BE2C (cell line): ENCODE results near the gene CIBAR2.
A peak's percentile ranks its signal among the peaks of the same experiment; 100 is the strongest.
"Not testable (repeated sequence)": the region's sequence is repeated elsewhere in the genome, so short reads cannot be mapped to it uniquely, and the experiment has no call there.

ENCODE experiments used
- DNase-seq: peaks from one replicate; pipeline ENCODE4 v3.0.0-alpha.2; 2020
- H3K27me3 ChIP-seq: fragments of 250-450 bp; sonication (Bioruptor Pico); 2 replicates; pipeline ENCODE4 v1.5.1; 2020; ENCODE audit warnings: mild to moderate bottlenecking
- H3K36me3 ChIP-seq: fragments of 250-450 bp; sonication (Bioruptor Pico); 2 replicates; pipeline ENCODE4 v1.5.1; 2020; ENCODE audit warnings: mild to moderate bottlenecking
- H3K4me1 ChIP-seq: fragments of 250-450 bp; sonication (Bioruptor Pico); 2 replicates; pipeline ENCODE4 v1.5.1; 2020
- H3K4me3 ChIP-seq: 2 replicates; pipeline ENCODE4 v1.5.1; 2011; ENCODE audit warnings: low read depth, low read length
- H3K9me3 ChIP-seq: fragments of 250-450 bp; sonication (Bioruptor Pico); 2 replicates; pipeline ENCODE4 v1.5.1; 2020
- CTCF ChIP-seq: IDR thresholded peaks from 2 replicates; pipeline ENCODE4 v1.5.1; 2012; ENCODE audit warnings: mild to moderate bottlenecking, low read depth, low read length

Gene CIBAR2

GRCh38 chr16:85126705-85127378 lies 14.6 kb upstream of the CIBAR2 start:
- Histone ChIP-seq H3K4me3 (no peak overlapping the region), H3K36me3 (no peaks in the 10 kb centered on the region), H3K27me3 (no peaks in the 10 kb centered on the region), H3K9me3 (no peaks in the 10 kb centered on the region), H3K4me1 (peaks cover 6% of the 10 kb centered on the region)
- DNase-seq: peak; percentile 50
- TF ChIP-seq CTCF: no peak

DNA sequence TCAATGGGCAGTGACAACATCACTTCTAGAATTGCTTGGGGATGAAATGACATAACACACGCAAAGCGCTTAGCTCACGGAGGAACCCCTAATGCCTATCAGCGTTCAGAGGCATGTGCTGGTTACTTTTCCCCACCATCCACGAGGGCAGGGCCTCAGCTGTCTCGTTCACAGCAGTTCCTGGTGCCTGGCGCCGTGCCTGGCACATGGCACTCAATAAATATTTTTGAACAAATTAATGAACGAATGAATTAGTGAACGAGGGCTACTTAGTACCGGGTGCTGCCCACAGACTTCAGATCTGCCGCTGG lies 14.1 kb upstream of the CIBAR2 start:
- H3K27me3 ChIP-seq: no peaks in the 10 kb centered on the region
- H3K4me1 ChIP-seq: peaks cover 6% of the 10 kb centered on the region
- TF ChIP-seq CTCF: no peak
- H3K4me3 ChIP-seq: no peak overlapping the region
- DNase-seq: no peak
- H3K36me3 ChIP-seq: no peaks in the 10 kb centered on the region
- H3K9me3 ChIP-seq: no peaks in the 10 kb centered on the region

- peaks cover 6% of the 10 kb centered on the region for H3K4me1 ChIP-seq
- no peaks in the 10 kb centered on the region for H3K9me3 ChIP-seq
- no peaks in the 10 kb centered on the region for H3K36me3 ChIP-seq
- TF ChIP-seq CTCF: no peak
- DNase-seq: no peak
- H3K4me3 ChIP-seq: no peak overlapping the region
- no peaks in the 10 kb centered on the region for H3K27me3 ChIP-seq
Measured at GRCh38 chr16:85125570-85126393, 13.5 kb upstream of the CIBAR2 start.

- Histone ChIP-seq H3K9me3 (no peaks in the 10 kb centered on the region), H3K4me1 (peaks cover 6% of the 10 kb centered on the region), H3K36me3 (no peaks in the 10 kb centered on the region), H3K4me3 (no peak overlapping the region), H3K27me3 (no peaks in the 10 kb centered on the region)
- TF ChIP-seq CTCF: no peak
- no peak for DNase-seq
Measured at GRCh38 chr16:85124636-85125346, 12.5 kb upstream of the CIBAR2 start.

DNA sequence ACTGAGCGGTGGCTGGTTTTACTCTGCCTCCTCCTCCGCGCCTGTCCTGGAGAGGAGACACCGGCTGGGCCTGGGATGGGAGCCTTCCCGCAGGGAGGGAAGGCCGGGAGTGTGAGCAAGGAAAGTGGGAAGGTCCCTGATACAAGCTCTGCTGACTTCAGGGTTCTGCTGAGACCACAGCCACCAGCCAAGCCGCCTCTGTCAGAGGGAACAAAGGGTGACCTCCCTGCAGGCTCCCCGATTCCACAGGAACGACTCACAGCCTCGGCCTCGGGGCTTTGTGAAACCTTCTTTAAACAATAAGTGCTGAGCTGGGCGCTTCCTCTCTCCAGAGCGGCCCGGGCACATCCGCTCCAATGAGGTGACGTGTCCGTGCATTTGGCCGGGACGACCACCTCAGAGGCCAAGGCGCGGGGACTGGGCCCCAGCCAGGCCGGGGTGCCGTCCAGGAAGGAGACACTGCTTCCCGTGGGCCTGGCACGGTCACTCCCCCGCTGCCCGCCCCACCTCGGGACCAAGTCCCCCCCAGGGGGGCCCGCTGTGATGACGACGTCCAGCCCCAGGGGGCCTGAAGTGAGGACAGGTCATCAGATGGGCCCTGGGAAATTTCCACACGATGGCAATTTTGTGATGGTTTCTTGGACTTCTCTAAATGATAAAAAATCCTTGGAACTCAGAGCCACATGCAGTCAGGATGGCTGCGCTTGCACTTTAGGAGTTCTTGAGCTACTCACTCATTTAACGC lies 11.8 kb upstream of the CIBAR2 start:
- Histone ChIP-seq H3K4me1 (peaks cover 6% of the 10 kb centered on the region), H3K36me3 (no peaks in the 10 kb centered on the region), H3K27me3 (no peaks in the 10 kb centered on the region), H3K9me3 (no peaks in the 10 kb centered on the region), H3K4me3 (no peak overlapping the region)
- no peak for DNase-seq
- TF ChIP-seq CTCF: no peak

DNA sequence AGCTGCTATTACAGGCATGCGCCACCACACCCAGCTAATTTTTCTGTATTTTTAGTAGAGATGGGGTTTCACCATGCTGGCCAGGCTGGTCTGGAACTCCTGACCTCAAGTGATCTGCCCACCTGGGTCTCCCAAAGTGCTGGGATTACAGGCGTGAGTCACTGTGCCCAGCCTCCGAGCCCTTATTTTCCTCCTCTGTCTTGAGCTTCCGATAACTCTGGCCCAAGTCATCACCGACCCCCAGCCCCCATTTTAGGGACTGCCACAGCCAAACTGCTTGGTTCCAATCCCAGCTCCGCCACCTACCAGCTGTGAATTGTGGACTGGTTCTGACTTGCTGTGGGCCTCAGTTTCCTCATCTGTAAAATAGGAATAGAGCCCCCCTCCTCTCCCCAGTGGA lies 11.2 kb upstream of the CIBAR2 start:
- not testable (repeated sequence) for H3K36me3 ChIP-seq, H3K9me3 ChIP-seq, H3K27me3 ChIP-seq, H3K4me3 ChIP-seq, DNase-seq, H3K4me1 ChIP-seq
